DMS53 treated with DMSO at 0.1 percent for 48 hours (cell line): ENCODE data around the gene PPP1R9B.

ENCODE experiments used
- DNase-seq: peaks from one replicate; lab custom pipeline; 2025; ENCODE audit not compliant: unreplicated experiment; lab: John Stamatoyannopoulos, UW

PPP1R9B gene

GRCh38 chr17:50187751-50188530 is 37.5 kb upstream of the PPP1R9B start:
- no peak for DNase-seq

- no peak for DNase-seq
Measured at GRCh38 chr17:50187394-50187725, 36.9 kb upstream of the PPP1R9B start.

- DNase-seq: no peak
Measured at GRCh38 chr17:50186661-50187393, 36.4 kb upstream of the PPP1R9B start.

DNA sequence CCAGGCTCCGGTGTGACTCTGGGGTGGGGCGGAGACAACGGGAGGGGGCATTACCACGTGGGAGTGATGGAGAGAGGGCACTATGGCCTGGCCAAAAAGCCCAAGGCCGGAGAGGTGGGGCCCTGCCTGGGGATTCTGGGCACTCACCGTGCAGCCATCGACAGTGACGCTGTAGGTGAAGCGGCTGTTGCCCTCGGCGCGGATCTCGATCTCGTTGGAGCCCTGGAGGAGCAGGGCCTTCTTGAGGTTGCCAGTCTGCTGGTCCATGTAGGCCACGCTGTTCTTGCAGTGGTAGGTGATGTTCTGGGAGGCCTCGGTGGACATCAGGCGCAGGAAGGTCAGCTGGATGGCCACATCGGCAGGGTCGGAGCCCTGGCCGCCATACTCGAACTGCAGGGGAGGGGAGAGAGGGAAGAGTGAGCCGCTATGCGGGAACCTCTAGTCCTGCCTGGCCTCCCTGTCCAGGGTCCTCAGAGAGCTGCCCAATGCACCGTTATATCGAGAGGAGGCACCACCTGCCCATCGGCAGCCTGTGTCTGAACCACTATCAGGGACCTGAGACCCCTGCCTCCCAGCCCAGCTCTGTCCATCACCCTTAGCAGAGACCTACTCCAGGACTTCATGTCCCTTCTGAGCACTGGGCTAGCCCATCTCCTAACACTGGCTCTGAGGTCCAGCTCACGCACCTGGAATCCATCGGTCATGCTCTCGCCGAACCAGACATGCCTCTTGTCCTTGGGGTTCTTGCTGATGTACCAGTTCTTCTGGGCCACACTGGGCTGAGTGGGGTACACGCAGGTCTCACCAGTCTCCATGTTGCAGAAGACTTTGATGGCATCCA is 35.4 kb upstream of the PPP1R9B start:
- no peak for DNase-seq

- no peak for DNase-seq
Measured at GRCh38 chr17:50184611-50185398, 34.3 kb upstream of the PPP1R9B start.

- no peak for DNase-seq
Measured at GRCh38 chr17:50184064-50184463, 33.6 kb upstream of the PPP1R9B start.

DNA sequence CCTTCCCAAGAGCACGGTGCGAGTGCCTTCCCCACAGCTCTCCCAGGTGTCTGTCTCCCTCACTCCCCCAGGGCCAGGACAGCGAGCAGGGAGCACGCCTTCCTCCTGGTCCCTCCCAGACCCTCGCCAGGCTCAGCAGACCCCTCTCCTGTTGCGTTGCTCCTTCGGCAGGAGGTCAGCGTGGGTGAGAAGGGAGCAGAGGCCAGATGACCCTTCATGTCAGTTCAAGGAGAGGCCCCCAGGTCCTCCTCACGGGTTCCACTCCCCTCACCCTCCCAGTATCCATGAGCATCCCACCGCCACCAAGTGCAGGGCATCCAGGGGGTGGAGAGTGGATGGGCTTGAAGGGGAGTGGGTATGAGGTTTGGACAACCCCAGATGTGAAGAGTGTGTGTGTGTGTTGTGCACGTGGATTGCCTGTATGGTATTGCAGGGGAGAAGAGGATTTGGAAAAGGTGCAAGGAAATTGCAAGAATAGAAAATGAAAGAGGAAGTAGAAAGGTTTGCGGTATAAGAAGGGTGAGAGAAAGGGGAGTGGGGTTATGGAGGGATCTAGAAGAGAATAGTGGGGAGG is 33.0 kb upstream of the PPP1R9B start:
- no peak for DNase-seq

DNA sequence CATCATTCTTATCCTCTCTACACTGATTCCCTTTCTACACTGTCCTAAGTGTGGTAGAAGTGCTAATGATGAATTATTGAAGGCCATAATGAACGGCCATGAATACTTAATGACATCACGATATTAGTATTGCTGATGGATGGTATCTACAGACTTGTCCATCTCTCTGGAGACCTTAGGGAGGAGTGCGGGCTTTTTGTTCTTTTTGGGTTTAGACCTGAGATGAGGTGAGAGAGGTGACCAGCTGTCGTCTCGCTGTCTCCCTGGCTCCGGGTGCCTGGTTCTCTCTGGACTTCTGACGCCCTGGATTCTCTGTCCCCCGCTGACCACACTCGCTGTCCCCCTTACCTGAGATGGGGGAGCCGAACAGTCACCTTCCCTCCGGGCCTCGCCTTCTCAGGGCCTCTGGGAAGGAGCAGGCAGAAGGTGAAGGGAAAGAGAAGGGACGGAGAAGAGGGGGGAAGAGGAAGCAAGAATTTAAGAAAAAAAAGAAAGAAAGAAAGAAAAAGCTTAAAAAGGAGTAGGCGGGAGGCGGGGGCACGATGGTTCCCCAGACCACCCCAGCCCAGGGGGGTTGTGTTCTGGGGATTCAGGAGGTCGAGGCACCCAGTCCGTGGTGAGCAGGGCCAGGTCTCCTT is 32.4 kb upstream of the PPP1R9B start:
- no peak for DNase-seq

DNA sequence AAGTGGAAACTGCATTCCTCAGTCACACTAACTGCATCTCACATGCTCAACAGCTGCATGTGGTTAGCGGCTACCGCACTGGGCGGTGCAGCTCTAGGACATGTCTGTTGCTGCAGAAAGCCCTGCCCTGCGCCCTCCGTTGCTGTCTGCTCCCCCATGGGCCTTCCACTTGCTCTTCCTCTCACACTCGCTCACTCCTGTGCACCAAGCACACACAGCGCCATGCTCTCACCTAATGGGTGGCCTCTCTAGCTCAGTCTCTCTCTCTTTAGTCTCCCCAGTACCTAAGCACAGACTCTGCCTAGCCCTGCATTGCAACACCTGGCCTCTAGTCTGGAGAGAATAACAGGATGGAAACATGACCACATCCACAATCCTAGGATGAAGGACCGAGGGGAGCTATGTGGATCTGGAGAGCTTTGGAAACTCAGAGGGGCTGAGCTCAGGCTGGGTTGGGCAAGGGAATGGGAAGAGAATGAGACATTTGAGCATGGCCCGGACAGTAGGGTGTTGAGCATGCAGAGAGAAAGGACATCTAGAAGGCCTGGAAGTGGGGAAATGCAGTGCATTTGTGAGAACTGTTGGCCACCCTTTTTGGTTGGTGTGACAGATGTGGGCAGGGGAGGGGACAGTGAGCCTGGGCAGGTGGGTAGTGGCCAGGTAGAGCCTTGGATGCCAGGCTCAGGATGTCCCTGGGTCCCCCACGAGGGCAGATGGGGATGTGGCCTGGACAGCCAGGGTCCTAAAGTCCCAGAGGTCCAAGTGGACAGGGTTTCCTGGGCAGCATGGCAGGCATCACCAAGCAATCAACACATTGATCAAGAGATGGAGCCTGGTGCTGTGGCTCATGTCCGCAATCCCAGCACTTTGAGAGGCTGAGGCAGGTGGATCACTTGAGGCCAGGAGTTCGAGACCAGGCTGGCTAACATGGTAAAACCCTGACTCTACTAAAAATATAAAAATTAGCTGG is 31.4 kb upstream of the PPP1R9B start:
- DNase-seq: no peak

- no peak for DNase-seq
Measured at GRCh38 chr17:50181144-50181543, 30.7 kb upstream of the PPP1R9B start.

GRCh38 chr17:50180620-50181019 is 30.1 kb upstream of the PPP1R9B start:
- DNase-seq: no peak

GRCh38 chr17:50180111-50180510 is 29.6 kb upstream of the PPP1R9B start:
- no peak for DNase-seq

DNA sequence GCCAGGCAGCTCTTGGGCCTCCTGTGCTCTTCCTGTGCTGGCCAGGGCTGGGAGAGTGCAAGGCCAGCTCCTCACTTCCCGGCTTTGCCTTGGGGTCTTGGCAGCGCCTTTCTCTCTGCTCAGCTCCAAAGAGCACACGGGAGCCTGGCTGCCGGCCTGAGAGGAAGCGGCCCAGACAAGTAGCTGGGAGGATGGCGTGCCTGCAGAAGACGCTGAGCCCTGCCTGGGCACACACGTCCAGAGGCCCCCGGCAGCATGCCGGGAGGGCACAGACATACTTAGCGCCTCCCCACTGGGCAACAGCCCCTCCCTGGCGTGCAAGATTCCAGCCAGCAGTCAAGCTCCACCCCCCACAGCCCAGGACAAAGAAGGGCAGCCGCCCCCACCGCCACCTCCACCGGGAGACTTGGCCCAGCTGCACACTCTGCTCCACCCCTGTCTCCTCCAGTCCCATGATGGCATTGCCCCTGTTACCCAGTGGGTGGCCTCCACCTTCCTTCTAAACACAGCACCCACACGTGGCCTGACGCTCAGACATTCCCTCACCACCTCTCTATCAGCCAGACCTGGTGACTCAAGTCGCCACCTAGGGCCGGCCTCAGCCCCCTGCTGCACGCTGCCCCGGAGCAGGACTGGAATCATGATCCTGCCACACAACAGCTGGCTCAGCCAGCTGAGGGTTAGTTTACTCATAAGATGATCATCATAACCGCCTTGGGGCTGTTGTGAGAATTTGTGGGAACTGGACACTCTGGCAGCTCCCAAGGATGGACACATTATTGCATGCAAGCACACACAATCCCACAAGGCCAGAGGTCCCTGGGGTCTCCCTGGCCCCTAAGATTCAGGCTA is 27.7 kb upstream of the PPP1R9B start:
- DNase-seq: peak; percentile 83

DNA sequence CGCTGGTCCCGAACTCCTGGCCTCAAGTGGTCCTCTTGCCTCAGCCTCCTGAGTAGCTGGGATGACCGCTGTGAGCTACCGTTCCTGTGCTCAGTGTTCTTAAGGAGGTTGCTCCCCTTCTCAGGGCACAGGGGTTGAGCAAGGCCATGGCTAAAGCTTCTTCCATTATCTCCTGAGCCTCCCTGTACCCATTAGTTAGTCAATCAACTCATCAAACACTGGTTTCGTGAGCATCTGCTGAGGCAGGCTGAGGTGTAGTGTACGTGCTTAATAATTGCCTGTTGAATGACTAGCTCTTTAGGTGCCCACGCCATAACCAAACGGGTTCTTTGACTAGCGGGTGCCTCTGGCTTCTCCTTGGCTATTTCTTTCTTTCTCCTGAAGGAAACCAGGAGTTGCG is 27.0 kb upstream of the PPP1R9B start:
- DNase-seq: no peak

- no peak for DNase-seq
Measured at GRCh38 chr17:50176559-50177357, 26.3 kb upstream of the PPP1R9B start.

DNA sequence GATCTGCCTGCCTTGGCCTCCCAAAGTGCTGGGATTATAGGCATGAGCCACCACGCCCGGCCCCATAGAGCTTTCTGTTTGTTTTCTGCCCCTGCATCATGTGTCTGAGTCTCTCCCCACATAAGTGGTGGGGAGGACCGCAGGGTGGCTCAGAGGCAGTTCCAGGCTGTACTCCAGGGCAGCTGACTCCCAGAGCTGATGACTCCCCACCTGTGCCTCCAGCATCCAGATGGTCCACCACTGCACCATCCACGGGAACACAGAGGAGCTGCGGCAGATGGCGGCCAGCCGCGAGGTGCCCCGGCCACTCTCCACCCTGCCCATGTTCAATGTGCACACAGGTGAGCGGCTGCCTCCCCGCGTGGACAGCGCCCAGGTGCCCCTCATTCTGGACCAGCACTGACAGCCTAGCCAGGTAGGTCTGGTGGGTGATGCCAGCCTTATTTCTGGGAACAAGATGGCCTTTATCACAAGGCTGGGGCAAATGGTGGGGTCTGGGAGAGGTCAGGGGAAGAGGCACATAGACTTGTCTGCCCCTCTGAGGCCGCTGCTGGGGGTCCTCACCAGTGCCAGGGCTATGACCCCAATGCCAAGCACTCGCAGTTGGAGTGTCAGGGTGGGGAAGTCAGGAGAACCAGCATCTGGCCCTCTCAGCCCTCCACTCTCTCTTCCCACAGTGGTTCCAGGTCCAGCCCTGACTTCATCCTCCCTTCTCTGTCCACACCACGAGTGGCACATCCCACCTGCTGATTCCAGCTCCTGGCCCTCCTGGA is 24.7 kb upstream of the PPP1R9B start:
- DNase-seq: no peak

DNA sequence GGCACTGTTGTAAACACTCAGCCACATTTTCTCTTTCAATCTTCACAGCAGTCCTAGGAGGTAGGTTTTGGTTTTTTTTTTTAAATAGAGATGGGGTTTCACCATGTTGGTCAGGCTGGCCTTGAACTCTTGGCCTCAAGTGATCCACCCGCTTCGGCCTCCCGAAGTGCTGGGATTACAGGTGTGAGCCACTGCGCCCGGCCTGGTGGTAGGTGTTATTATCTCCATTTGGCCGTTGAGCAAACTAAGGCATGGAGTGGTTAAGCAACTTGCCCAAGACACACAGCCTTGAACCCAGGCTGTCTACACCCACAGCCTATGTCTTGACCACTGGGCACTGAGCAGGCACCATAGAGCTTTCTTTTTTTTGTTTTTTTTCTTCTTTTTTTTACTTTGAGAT is 24.0 kb upstream of the PPP1R9B start:
- DNase-seq: no peak
